Neural progenitor cell (in vitro differentiated cells): ENCODE measurements around the gene EHF.

Experiments
- EZH2phosphoT487 ChIP-seq: fragments of 200-600 bp; sonication (generic); IDR thresholded peaks from 2 replicates; pipeline ENCODE4 v1.6.1; 2017; ENCODE audit warnings: antibody characterized with exemption
- TF ChIP-seq, protein P1 (sequence below): fragments of 200-600 bp; sonication (generic); IDR thresholded peaks from 2 replicates; pipeline ENCODE4 v1.5.1; 2017; ENCODE audit warnings: antibody characterized with exemption, mild to moderate bottlenecking

- TF ChIP-seq, protein P1, sequence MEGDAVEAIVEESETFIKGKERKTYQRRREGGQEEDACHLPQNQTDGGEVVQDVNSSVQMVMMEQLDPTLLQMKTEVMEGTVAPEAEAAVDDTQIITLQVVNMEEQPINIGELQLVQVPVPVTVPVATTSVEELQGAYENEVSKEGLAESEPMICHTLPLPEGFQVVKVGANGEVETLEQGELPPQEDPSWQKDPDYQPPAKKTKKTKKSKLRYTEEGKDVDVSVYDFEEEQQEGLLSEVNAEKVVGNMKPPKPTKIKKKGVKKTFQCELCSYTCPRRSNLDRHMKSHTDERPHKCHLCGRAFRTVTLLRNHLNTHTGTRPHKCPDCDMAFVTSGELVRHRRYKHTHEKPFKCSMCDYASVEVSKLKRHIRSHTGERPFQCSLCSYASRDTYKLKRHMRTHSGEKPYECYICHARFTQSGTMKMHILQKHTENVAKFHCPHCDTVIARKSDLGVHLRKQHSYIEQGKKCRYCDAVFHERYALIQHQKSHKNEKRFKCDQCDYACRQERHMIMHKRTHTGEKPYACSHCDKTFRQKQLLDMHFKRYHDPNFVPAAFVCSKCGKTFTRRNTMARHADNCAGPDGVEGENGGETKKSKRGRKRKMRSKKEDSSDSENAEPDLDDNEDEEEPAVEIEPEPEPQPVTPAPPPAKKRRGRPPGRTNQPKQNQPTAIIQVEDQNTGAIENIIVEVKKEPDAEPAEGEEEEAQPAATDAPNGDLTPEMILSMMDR: no peak
- no peak for TF ChIP-seq EZH2phosphoT487
Observed at GRCh38 chr11:34668583-34669053, 47.7 kb downstream of the EHF start.
